ENCODE results near the gene UNK.

GRCh38 chr17:75811174-75811573, 26.6 kb downstream of the UNK start:
- TF ChIP-seq POLR2AphosphoS5 (IDR thresholded peaks at IDR 0.05; ENCODE audit: low read depth, low read length) (no peak), POLR2A (IDR thresholded peaks at IDR 0.05; ENCODE audit: low read depth, low read length) (no peak), TAF1 (IDR thresholded peaks at IDR 0.05; ENCODE audit: borderline replicate concordance, low read depth, low read length) (no peak)

All from GM12892 (cell line).